ENCODE results near the gene LEFTY2.

- TF ChIP-seq CTCF (IDR thresholded peaks at IDR 0.05; ENCODE audit: poor library complexity, severe bottlenecking) (no peak), EP300 (conservative IDR thresholded peaks at IDR 0.05; ENCODE audit: poor library complexity, severe bottlenecking) (no peak), RAD21 (conservative IDR thresholded peaks at IDR 0.05) (no peak), POLR2AphosphoS5 (IDR thresholded peaks at IDR 0.05) (no peak), REST (IDR thresholded peaks at IDR 0.05; ENCODE audit: borderline replicate concordance) (no peak), SMC3 (conservative IDR thresholded peaks at IDR 0.05; ENCODE audit: poor library complexity) (no peak), EZH2 (IDR thresholded peaks at IDR 0.05; ENCODE audit: borderline replicate concordance, insufficient read depth, low read length, poor library complexity, severe bottlenecking) (no peak), MXI1 (conservative IDR thresholded peaks at IDR 0.05; ENCODE audit: poor library complexity, severe bottlenecking) (no peak), TAF1 (IDR thresholded peaks at IDR 0.05; ENCODE audit: low read depth) (no peak)
These were observed 17.0 kb upstream of the LEFTY2 start for GRCh38 chr1:225958041-225958440.

Data from neural cell (in vitro differentiated cells).